GM12891 (cell line): ENCODE measurements around the gene AFAP1L2.

ENCODE experiments used
- PAX5 ChIP-seq: IDR thresholded peaks from 2 replicates; pipeline ENCODE4 v1.6.1; 2011; ENCODE audit warnings: low read length, moderate library complexity, mild to moderate bottlenecking; ENCODE audit not compliant: insufficient read depth, severe bottlenecking
- POLR2A ChIP-seq: IDR thresholded peaks from 2 replicates; pipeline ENCODE4 v1.6.1; 2011; ENCODE audit warnings: low read depth, low read length, control low read depth
- POLR2AphosphoS5 ChIP-seq: IDR thresholded peaks from 2 replicates; pipeline ENCODE4 v1.6.1; 2011; ENCODE audit warnings: low read depth, low read length, control low read depth
- SPI1 ChIP-seq: IDR thresholded peaks from 2 replicates; pipeline ENCODE4 v1.6.1; 2011; ENCODE audit warnings: low read depth, low read length, control low read depth
- TAF1 ChIP-seq: IDR thresholded peaks from 2 replicates; pipeline ENCODE4 v1.6.1; 2011; ENCODE audit warnings: low read depth, low read length, control low read depth

DNA sequence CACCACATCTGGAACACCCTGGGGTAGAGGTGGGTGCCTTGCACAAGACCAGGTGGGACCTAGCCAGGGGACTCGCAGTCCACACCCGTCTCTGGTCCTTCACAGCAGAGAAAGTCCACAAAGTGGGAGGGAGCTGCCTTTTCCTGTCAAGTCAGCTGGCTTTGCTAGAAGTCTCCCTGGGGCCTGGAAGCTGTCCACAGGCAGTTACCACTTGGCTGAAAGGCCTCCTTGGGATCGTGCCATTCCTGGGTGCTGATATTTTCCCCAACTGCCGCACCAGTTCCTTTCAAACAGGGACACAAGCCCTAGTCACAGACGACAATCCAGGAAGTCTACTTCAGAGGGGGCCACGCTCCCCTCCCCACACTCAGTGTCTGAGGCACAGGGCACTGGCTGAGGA, 75.4 kb downstream of the AFAP1L2 start:
- TF ChIP-seq POLR2A = no peak
- TF ChIP-seq POLR2AphosphoS5 = no peak
- TF ChIP-seq PAX5 = no peak
- no peak for TF ChIP-seq TAF1
- no peak for TF ChIP-seq SPI1
